NT2/D1 (cell line): Measurements from ENCODE around the gene NOX5.

Source experiments
- DNase-seq: peaks from one replicate; pipeline ENCODE4 v3.0.0-alpha.2; 2011; ENCODE audit warnings: low read depth, low spot score
- H3K27me3 ChIP-seq: 2 replicates; pipeline ENCODE4 v1.6.0; 2011; ENCODE audit warnings: mild to moderate bottlenecking; ENCODE audit not compliant: insufficient read length, insufficient read depth
- H3K36me3 ChIP-seq: 2 replicates; pipeline ENCODE4 v1.6.1; 2011; ENCODE audit warnings: mild to moderate bottlenecking, low read length, mixed read lengths; ENCODE audit not compliant: insufficient read depth, insufficient read length
- H3K4me1 ChIP-seq: 2 replicates; pipeline ENCODE4 v1.5.1; 2011; ENCODE audit not compliant: insufficient read depth, insufficient read length
- H3K4me3 ChIP-seq: 2 replicates; pipeline ENCODE4 v1.5.1; 2011; ENCODE audit warnings: low read depth; ENCODE audit not compliant: insufficient read length
- H3K9ac ChIP-seq: 2 replicates; pipeline ENCODE4 v1.6.0; 2011; ENCODE audit warnings: low read depth; ENCODE audit not compliant: insufficient read length
- H3K9me3 ChIP-seq: 2 replicates; pipeline ENCODE4 v1.5.1; 2011; ENCODE audit warnings: mild to moderate bottlenecking, low read length; ENCODE audit not compliant: insufficient read depth
- SUZ12 ChIP-seq: IDR thresholded peaks from 2 replicates; pipeline ENCODE4 v1.6.1; 2011; ENCODE audit not compliant: insufficient read length, insufficient read depth; ENCODE audit errors: extremely low read depth
- YY1 ChIP-seq: IDR thresholded peaks from 2 replicates; pipeline ENCODE4 v1.6.1; 2011; ENCODE audit not compliant: insufficient read length, insufficient read depth
- ZNF274 ChIP-seq: IDR thresholded peaks from 2 replicates; pipeline ENCODE4 v1.6.1; 2011; ENCODE audit warnings: mild to moderate bottlenecking, low read depth, low read length

The NOX5 gene

GRCh38 chr15:68987120-68987519 is 27.4 kb upstream of the NOX5 start:
- DNase-seq, result no peak
- no peak overlapping the region for H3K4me3 ChIP-seq
- H3K27me3 ChIP-seq, result peaks cover 3% of the 10 kb centered on the region
- H3K9me3 ChIP-seq, result peaks cover 3% of the 10 kb centered on the region; the same call in 1 of the 2 replicates
- no peaks in the 10 kb centered on the region for H3K36me3 ChIP-seq
- TF ChIP-seq YY1, result no peak
- no peak for TF ChIP-seq ZNF274
- TF ChIP-seq SUZ12, result no peak
- no peak overlapping the region for H3K9ac ChIP-seq
- H3K4me1 ChIP-seq, result peaks cover 9% of the 10 kb centered on the region

DNA sequence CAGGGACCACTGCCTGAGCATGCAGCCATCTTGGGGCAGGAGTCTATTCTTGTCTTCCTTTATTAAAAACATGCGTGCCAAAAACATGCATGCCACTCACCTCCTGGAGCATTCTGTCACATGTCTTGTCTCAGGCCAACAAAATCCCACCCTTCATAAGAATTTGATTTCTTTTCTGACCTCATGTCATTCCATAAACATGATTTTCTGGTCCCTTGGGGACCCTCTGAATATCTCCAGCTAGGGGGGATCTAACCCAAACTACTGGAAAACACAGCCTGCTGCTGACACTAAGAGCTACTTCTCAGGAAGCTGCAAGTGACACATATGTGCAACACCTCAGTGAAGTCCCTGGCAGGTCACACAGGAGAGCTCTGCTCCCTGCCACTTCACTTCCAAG is 26.8 kb upstream of the NOX5 start:
- DNase-seq, result no peak
- Histone ChIP-seq H3K4me3 (no peak overlapping the region), H3K9ac (no peak overlapping the region), H3K27me3 (peaks cover 3% of the 10 kb centered on the region), H3K4me1 (peaks cover 9% of the 10 kb centered on the region), H3K36me3 (no peaks in the 10 kb centered on the region), H3K9me3 (no peaks in the 10 kb centered on the region)
- TF ChIP-seq SUZ12, result no peak
- TF ChIP-seq YY1, result no peak
- no peak for TF ChIP-seq ZNF274

GRCh38 chr15:68989541-68990230 is 24.8 kb upstream of the NOX5 start:
- H3K4me1 ChIP-seq, result peaks cover 11% of the 10 kb centered on the region
- H3K36me3 ChIP-seq, result no peaks in the 10 kb centered on the region
- DNase-seq, result no peak
- no peak for TF ChIP-seq ZNF274
- no peak for TF ChIP-seq SUZ12
- no peak for TF ChIP-seq YY1
- H3K9ac ChIP-seq, result no peak overlapping the region
- H3K4me3 ChIP-seq, result no peak overlapping the region
- peaks cover 3% of the 10 kb centered on the region for H3K27me3 ChIP-seq
- no peaks in the 10 kb centered on the region for H3K9me3 ChIP-seq

DNA sequence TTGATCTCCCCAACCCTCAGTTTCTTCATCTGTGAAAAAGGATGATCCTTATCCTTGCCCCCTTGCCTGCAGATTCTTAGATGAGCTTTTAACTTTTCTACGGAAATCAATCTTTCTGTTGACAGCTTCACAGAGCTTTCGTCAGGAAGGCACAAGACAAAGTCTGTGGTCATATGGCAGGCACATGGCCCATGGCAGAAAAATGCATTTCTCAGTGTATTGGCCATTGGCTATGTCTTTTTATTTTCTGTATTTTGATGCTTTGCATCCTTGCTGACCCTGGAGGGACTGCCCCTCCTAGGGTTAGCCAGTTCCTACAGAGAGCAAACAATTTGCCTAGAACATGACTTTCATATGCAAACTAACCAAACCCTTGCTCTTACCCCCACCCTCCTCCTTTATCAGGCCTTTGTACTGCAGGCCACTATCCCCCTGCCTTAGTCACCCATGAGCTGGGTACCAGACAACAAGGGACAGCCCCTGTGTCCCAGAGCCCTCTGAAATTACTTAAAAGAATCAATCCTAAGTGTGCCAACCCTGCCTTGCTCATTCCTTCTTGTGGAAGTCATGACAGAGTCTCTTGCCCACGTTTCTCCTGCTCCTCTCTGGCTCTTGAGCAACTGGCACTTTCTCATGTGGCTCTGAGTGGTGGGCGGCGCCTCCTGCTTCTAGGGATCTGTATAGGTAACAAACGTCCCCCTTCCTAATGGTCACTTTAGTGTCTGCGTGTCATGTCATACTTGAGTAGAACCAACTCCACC is 24.1 kb upstream of the NOX5 start:
- H3K9ac ChIP-seq, result peak overlapping the region; percentile 34
- TF ChIP-seq ZNF274, result no peak
- TF ChIP-seq YY1, result no peak
- no peak for TF ChIP-seq SUZ12

DNA sequence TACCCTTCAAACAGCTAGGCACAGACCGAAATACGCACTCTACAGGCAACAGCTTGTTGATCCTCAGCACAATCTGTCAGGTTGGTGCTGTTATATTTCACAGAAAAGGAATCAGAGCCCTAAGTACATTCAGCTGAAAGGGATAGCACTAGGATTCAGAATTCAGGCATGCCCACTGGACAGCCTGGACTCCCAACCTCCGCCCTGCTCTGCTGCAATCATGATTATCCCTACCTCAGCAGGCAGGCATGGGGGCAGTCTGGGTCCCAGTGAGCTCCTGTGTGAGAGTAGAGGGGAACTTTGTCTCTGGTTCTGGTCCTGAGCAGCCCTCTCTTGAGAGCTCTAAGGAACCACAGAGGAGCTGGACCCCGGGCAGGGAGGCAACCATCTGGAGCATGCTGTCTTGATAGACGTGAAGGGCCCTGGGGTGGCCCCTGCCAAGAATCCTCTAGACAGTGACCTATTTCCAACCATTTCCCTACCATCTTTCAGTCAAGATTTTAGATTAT is 23.4 kb upstream of the NOX5 start:
- peak overlapping the region; percentile 34 for H3K9ac ChIP-seq
- no peak for DNase-seq
- H3K36me3 ChIP-seq, result no peaks in the 10 kb centered on the region

More for the DNA sequence above, 24.1 kb upstream of the NOX5 start:
- no peak for DNase-seq
- H3K36me3 ChIP-seq, result no peaks in the 10 kb centered on the region
- peaks cover 11% of the 10 kb centered on the region for H3K4me1 ChIP-seq
- H3K27me3 ChIP-seq, result peaks cover 3% of the 10 kb centered on the region
- H3K9me3 ChIP-seq, result no peaks in the 10 kb centered on the region
- H3K4me3 ChIP-seq, result no peak overlapping the region

DNA sequence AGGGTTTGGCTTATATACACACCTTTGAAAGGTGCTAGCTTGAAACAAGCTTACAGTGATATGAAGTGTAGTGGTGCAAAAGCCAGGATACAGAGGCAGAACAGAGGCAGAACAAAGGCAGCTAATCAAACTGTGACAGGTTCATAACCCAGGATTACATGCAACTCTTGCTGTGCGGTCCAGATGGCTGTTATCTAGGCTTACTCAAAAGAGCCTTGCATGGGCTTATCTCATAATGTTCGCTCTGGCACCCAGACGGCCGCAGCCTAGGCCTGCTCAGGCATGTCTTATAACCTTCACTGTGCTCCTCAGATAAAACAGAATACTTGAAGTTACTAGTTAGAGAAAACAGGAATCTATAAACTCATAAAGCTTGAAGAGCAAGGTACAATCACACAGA is 22.8 kb upstream of the NOX5 start:
- TF ChIP-seq YY1 (no peak), ZNF274 (no peak), SUZ12 (no peak)
- no peaks in the 10 kb centered on the region for H3K36me3 ChIP-seq
- H3K27me3 ChIP-seq, result no peaks in the 10 kb centered on the region
- H3K9me3 ChIP-seq, result no peaks in the 10 kb centered on the region
- no peak overlapping the region for H3K9ac ChIP-seq
- peaks cover 11% of the 10 kb centered on the region for H3K4me1 ChIP-seq
- H3K4me3 ChIP-seq, result no peak overlapping the region
- DNase-seq, result no peak

More for the DNA sequence above, 23.4 kb upstream of the NOX5 start:
- H3K9me3 ChIP-seq, result no peaks in the 10 kb centered on the region
- TF ChIP-seq ZNF274 (no peak), SUZ12 (no peak), YY1 (no peak)
- peaks cover 11% of the 10 kb centered on the region for H3K4me1 ChIP-seq
- peaks cover 3% of the 10 kb centered on the region for H3K27me3 ChIP-seq
- H3K4me3 ChIP-seq, result no peak overlapping the region

GRCh38 chr15:68992696-68993095 is 21.8 kb upstream of the NOX5 start:
- H3K9ac ChIP-seq, result no peak overlapping the region
- DNase-seq, result no peak

More at GRCh38 chr15:68992696-68993095, 21.8 kb upstream of the NOX5 start:
- Histone ChIP-seq H3K4me1 (peaks cover 11% of the 10 kb centered on the region), H3K36me3 (no peaks in the 10 kb centered on the region), H3K4me3 (no peak overlapping the region), H3K9me3 (no peaks in the 10 kb centered on the region), H3K27me3 (no peaks in the 10 kb centered on the region)
- no peak for TF ChIP-seq ZNF274
- TF ChIP-seq SUZ12, result no peak
- no peak for TF ChIP-seq YY1
